ENCODE measurements around the gene SAMHD1.

DNA sequence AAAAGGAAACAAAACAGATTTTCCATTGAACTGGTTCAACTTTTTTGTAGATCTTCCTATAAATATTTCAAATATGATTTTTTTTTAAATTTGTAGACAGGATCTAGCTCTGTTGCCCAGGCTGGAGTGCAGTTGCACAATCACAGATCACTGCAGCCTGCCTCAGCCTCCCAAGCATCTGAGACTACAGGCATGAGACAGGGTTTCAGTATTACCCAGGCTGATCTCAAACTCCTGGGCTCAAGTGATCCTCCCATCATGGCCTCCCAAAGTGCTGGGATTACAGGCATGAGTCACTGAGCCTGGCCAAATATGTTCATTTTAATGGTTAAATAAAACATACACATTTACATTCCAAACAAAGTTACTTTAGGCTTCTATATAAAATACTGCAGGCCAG lies 33.6 kb downstream of the SAMHD1 start:
- TF ChIP-seq, protein P1, sequence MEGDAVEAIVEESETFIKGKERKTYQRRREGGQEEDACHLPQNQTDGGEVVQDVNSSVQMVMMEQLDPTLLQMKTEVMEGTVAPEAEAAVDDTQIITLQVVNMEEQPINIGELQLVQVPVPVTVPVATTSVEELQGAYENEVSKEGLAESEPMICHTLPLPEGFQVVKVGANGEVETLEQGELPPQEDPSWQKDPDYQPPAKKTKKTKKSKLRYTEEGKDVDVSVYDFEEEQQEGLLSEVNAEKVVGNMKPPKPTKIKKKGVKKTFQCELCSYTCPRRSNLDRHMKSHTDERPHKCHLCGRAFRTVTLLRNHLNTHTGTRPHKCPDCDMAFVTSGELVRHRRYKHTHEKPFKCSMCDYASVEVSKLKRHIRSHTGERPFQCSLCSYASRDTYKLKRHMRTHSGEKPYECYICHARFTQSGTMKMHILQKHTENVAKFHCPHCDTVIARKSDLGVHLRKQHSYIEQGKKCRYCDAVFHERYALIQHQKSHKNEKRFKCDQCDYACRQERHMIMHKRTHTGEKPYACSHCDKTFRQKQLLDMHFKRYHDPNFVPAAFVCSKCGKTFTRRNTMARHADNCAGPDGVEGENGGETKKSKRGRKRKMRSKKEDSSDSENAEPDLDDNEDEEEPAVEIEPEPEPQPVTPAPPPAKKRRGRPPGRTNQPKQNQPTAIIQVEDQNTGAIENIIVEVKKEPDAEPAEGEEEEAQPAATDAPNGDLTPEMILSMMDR (IDR thresholded peaks at IDR 0.05) = no peak
- no peak for TF ChIP-seq POLR2AphosphoS5 (IDR thresholded peaks at IDR 0.05)
